ENCODE measurements around the gene UNCX. TPM values are rescaled to one million over a fixed set of nuclear protein-coding genes. Genes with fewer than 3 reads are reported as not detected.

The UNCX gene
- total RNA-seq, 1 donor from 2014 or later: not detected

DNA sequence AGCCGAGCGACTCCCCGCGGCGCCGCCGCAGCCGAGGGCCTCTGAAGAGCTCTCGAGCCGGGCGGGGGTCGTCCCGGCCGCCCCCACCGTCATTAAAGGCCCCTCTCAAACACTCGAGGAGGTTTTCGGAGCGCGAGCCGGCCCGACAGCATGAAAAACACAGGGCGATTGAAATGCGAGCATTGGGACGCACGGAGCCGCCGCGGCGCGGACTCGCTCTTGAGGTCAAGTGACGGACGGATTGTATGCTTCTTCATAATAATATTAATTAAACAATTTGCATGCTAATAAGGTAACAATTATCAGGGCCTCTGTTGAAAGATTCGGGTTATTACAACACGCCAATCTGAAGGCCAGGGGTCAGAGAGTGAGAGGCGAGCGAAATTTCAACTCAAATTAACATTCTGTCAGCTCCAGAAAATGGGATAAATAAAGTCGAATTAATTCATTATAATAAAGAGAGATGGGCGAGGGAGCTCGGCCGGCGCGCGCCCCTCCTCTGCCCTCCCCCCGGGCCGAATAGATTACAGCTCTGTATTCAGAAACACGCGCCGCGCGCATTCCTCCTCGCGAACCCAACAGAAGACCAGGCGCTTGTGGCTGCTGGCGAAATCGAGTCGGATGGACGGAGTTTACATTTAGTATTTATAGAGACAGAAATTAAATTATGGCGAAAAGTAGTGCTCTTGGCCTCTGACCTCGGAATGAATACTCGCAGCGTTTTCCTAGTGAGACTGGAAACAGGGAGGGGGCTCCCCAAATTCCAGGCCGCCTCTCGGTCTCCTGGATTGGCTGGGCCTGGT lies 2.1 kb upstream of the UNCX start:
- DNase-seq (ENCODE audit: low spot score in 2 of 2): no peak

DNA sequence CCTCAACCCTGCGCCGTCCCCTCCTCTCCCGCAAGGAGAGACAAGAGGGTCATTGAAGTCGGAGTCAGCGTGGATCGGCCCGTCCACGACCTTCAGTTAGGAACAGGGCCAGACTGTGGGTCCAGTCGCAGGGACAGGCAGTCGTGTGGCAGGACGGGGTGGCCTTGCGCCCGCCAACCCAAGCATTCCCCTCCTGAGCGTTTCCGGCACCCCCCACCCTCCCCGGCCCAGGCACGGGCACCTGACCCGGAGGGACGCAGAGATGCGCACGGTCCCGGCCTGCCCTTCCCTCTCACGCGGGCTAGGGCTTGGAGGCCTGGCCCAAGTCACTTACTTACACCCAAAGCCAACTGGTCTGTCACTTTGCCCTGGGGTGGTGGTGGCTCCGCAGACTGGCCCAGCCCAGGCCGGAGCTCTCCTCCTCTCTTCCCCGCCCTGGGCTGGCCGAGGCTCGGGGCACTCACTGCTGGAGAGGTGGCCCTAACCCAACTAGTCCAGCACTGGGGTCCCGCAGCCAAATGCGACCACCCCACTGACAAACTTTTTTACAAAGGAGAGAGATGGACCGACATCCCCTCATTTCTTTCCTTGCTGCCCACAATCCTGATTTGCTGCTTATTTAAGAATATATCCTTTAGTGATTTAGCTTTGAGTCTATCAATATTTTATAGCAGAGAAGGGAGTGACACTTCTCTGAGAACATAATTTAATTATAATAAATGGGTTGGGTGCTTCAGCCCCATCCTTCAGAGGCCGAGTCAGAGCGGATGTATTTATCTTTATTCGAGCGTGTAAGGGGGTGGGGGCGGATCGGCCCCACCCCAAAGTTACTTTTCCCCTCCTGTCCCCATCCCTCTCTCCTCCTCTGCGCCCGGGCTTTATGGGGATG lies 1.2 kb upstream of the UNCX start:
- FAIRE-seq (no peak), DNase-seq (ENCODE audit: low spot score in 2 of 2) (no peak)

More for the DNA sequence above, 2.1 kb upstream of the UNCX start:
- FAIRE-seq: no peak

GRCh38 chr7:1232103-1232466 lies 587 bp upstream of the UNCX start:
- no peak for DNase-seq (ENCODE audit: low spot score in 2 of 2)
- no peak for FAIRE-seq

DNA sequence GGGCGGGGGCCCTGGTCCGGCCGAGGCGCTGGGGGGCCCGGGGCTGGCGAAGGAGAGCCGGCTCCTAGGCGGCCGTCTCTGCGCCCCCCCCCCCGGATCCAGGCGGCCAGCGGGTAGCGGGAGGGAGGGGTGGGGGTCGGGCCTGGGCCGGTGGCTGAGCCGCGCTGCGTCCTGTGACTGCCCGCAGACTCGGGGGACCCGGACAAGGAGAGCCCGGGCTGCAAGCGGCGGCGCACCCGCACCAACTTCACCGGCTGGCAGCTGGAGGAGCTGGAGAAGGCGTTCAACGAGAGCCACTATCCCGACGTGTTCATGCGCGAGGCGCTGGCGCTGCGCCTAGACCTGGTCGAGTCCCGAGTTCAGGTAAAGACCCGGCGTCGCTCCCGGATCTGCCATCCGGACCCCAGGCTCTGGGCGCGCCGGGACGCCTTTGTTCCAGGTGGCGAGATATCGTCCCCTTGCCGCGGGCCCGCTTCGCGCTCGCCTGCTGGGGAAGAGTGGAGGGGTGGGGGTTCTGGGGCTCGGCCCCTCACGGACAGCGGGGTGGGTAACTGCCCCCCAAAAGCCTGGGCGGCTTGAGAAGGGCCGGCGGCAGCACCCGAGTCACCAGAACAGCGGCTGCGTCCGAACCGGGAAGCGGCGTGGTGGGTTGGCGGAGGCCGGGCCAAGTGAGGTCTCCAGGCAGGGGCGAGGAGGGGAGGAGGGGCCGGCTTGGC lies 819 bp downstream of the UNCX start:
- DNase-seq (ENCODE audit: low spot score in 2 of 2) (no peak), FAIRE-seq (no peak)

GRCh38 chr7:1234049-1234880 lies 1.6 kb downstream of the UNCX start:
- DNase-seq (ENCODE audit: low spot score in 2 of 2) (no peak), FAIRE-seq (no peak)

GRCh38 chr7:1234881-1235500 lies 2.3 kb downstream of the UNCX start:
- DNase-seq (ENCODE audit: low spot score in 2 of 2) (no peak), FAIRE-seq (no peak)

GRCh38 chr7:1235501-1236131 lies 2.9 kb downstream of the UNCX start:
- FAIRE-seq (no peak), DNase-seq (ENCODE audit: low spot score in 2 of 2) (no peak)

DNA sequence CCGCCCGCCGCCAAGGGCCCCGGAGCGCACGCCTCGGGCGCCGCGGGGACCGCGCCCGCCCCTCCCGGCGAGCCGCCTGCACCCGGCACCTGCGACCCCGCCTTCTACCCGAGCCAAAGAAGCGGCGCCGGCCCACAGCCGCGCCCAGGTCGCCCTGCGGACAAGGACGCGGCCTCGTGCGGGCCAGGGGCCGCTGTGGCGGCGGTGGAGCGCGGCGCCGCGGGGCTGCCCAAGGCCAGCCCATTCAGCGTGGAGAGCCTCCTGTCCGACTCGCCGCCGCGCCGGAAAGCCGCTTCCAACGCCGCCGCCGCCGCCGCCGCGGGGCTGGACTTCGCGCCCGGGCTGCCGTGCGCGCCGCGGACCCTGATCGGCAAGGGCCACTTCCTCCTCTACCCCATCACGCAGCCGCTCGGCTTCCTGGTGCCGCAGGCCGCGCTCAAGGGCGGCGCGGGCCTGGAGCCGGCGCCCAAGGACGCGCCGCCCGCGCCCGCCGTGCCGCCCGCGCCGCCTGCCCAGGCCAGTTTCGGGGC lies 3.5 kb downstream of the UNCX start:
- FAIRE-seq (no peak), DNase-seq (ENCODE audit: low spot score in 2 of 2) (no peak)

- FAIRE-seq (no peak), DNase-seq (ENCODE audit: low spot score in 2 of 2) (no peak)
These were observed 4.4 kb downstream of the UNCX start for GRCh38 chr7:1236831-1237701.

DNA sequence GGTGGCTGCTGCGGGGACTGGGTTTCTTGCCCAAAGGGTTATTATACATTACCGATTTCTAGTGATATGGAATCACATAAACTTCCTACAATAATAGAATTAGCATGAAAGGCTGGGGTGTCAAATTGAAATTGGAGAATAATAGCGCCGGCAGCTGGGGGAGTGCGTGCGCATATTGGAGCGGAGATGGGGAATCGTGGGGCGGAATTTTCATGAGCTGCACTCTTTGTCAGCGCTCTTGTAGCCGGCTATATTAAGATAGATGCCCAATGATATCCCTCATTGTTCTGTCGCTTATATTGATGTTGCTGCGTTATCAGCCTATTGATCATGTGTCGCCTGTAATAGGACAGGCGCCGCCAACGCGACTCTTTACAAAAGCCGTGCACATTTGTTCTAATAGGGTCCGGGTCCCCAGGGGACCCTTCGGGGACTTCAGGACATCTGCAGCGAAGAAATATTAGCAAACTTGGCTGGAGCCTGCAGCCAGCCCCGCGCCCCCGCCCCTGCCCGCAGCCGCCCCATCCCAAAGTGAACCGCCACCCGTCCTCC lies 5.1 kb downstream of the UNCX start:
- DNase-seq (ENCODE audit: low spot score in 2 of 2): no peak
- FAIRE-seq: no peak

DNA sequence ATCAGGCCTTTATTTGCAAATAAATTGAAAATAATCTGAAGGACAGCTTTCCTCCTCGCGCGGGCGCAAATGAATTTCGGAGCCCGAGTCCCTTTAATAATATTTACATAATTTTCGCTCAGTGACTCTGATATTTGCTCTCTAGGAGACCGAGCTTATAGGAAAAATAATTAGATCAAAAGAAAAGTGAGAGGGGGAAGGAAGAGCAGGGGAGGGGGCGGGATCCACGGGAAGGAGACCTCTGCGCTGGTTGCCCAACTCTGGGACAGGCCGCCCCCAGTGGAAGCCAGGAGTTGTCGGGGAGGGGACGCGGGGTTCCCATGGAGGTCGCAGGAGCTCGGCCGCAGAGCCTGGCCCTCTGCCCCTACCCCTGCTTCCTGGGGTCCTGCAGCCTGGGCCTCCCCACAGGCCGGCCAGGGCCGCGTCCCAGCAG lies 5.8 kb downstream of the UNCX start:
- DNase-seq (ENCODE audit: low spot score in 2 of 2) (no peak), FAIRE-seq (no peak)

DNA sequence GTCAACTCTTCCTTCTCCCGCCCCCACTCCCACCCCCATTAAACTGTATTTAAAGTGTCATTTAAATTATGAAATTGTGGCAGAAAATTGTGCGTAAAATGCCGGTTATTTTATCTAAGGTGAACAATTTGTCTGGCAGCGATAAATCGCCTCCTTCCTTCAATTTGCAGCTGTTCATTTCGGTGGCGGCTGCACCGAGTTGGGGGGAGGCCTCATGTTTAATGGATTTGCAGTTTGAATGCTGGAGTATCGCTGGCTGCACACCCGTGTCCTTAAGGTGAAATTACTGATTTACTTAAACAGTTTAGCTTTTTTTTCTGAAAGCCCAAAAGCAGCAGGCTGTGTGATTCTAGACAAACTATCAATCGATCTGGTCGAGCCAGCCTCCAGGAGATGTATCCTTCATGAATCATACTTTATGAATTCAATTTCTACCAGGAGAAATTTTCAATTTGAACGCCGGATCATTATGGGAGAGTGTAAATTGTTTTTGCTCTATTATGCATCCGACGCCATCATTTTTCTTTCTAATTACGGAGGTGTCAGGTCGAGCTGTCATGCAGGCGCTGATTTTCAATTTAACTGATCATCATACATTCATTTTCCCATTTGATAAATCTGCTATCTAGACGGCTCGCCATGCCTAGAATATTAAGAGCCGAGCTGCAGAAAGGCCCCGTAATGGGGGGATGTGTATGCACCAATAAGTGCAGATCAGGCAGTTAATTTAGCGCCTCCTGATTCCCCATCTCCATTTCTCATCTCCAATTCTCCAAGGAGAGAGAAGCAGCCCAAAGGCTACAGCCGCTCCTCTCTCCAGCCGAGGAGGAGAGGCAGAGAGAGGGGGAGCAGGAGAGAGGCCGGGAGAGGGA lies 6.5 kb downstream of the UNCX start:
- DNase-seq (ENCODE audit: low spot score in 2 of 2): no peak
- FAIRE-seq: no peak

- FAIRE-seq (no peak), DNase-seq (ENCODE audit: low spot score in 2 of 2) (no peak)
These were observed 7.3 kb downstream of the UNCX start for GRCh38 chr7:1239803-1240516.

- FAIRE-seq (no peak), DNase-seq (ENCODE audit: low spot score in 2 of 2) (no peak)
These were observed 8.0 kb downstream of the UNCX start for GRCh38 chr7:1240517-1241257.

DNA sequence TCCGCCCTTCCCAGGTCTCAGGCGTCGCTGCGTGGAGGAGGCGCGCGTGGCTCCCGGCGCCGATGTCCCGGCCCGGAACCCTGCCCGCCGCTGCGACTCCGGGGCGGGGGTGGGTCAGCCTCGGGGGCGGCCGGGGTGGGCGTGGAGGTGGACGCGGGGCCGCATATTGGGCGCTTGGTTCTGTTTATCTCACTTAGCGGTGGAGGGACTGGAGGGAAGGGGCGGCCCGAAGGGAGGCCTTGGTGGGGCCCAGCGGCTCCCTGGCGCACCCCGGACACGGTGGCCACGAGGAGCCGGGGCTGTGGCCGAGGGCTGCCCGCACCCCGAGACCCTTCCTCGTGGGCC lies 8.6 kb downstream of the UNCX start:
- DNase-seq (ENCODE audit: low spot score in 2 of 2) (no peak), FAIRE-seq (no peak)
